Measurements from ENCODE around the gene FGGY. TPM values are rescaled to one million over a fixed set of nuclear protein-coding genes. Genes with fewer than 3 reads are reported as not detected.

Gene FGGY
- total and polyA plus RNA-seq, 2 donors (not counting 1 experiment from before 2014, with no cell fraction given), result 6.1 to 38.5 TPM

DNA sequence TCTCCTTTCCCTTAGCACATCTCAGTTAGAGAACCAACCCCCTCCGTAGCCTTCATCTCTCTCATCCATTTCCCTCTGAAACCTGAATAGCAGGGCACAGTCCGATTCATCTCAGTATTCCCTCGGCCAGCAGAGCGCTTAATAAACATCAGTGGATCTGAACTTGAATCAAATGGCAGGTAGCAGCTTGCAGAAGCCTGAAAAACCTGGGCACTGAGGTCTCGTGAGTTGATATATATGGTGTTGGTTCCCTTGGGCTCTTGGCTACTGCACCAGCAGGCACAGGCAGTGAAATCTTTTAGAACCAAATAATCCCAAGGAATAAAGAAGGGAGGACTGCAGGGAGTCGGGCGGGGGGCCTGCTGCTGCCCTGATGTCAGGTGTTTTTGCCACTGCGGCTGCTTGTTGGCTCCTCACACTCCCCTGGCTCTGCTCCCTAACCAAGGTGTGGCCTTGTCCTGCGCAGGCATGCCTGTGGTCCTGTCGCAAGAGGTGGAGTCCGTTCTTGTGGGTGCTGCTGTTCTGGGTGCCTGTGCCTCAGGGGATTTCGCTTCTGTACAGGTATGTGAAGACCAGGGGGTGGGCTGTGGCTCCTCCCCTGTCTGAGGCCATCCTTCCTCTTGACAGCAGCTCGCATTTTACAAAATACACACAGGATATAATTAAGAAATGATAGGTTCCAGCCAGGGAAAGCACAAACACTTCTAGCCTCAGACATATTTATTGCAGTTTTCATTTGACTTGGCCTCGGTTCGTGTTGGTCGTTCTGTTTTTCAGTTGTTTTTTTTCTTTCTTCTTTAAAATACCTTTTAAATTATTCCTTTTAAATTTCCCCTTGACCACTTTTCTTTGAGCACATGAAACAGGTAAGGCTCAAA, 376.9 kb downstream of the FGGY start:
- POLR2A ChIA-PET, result no interaction called here
- Histone ChIP-seq H3K4me1 (ENCODE audit: control insufficient read depth in 2 of 2, insufficient read depth in 2 of 2, low read length in 2 of 2) (no peaks in the 10 kb centered on the region), H3K9ac (ENCODE audit: low read length) (no peak overlapping the region), H3K9me3 (ENCODE audit: control extremely low read depth in 1 of 3, control insufficient read depth in 2 of 3, insufficient read depth in 1 of 3, low read length in 2 of 3) (no peaks in the 10 kb centered on the region), H3K27ac (ENCODE audit: low read length in 2 of 2) (no peak overlapping the region), H3K79me2 (ENCODE audit: control insufficient read depth, insufficient read depth, low read length) (no peaks in the 10 kb centered on the region), H3K4me2 (replicated peaks; ENCODE audit: low read depth, low read length, poor library complexity, severe bottlenecking) (no peak overlapping the region), H4K20me1 (ENCODE audit: control insufficient read depth, insufficient read depth, low read length, poor library complexity, severe bottlenecking) (no peaks in the 10 kb centered on the region), H3K36me3 (replicated peaks in 1 of 2; ENCODE audit: control extremely low read depth in 1 of 2, control insufficient read depth in 1 of 2, extremely low read depth in 1 of 2, insufficient read depth in 2 of 2, low read length in 1 of 2) (peaks cover 0 to 2% of the 10 kb centered on the region in 2 experiments), H3K4me3 (ENCODE audit: control extremely low read depth in 1 of 5, extremely low read depth in 1 of 5, insufficient read depth in 1 of 5, low read depth in 2 of 5, low read length in 4 of 5) (no peak overlapping the region), H2AFZ (ENCODE audit: insufficient read depth, low read depth, low read length, poor library complexity, severe bottlenecking) (no peak overlapping the region), H3K27me3 (replicated peaks in 1 of 4; ENCODE audit: control extremely low read depth in 1 of 4, control insufficient read depth in 3 of 4, insufficient read depth in 4 of 4, low read length in 3 of 4) (no peaks in the 10 kb centered on the region)
- CTCF ChIA-PET, result no interaction called here
- Mint-ChIP-seq H3K27me3 (no peaks in the 10 kb centered on the region), H3K4me3 (no peak overlapping the region), H3K9me3 (ENCODE audit: insufficient read depth) (no peaks in the 10 kb centered on the region), H3K4me1 (peaks cover 4% of the 10 kb centered on the region), H3K27ac (no peak overlapping the region)
- TF ChIP-seq EZH2 (IDR thresholded peaks at IDR 0.05; ENCODE audit: borderline replicate concordance, insufficient read depth, low read depth, low read length, poor library complexity, severe bottlenecking), result no peak
- TF ChIP-seq, protein P1, sequence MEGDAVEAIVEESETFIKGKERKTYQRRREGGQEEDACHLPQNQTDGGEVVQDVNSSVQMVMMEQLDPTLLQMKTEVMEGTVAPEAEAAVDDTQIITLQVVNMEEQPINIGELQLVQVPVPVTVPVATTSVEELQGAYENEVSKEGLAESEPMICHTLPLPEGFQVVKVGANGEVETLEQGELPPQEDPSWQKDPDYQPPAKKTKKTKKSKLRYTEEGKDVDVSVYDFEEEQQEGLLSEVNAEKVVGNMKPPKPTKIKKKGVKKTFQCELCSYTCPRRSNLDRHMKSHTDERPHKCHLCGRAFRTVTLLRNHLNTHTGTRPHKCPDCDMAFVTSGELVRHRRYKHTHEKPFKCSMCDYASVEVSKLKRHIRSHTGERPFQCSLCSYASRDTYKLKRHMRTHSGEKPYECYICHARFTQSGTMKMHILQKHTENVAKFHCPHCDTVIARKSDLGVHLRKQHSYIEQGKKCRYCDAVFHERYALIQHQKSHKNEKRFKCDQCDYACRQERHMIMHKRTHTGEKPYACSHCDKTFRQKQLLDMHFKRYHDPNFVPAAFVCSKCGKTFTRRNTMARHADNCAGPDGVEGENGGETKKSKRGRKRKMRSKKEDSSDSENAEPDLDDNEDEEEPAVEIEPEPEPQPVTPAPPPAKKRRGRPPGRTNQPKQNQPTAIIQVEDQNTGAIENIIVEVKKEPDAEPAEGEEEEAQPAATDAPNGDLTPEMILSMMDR (IDR thresholded peaks at IDR 0.05), result no peak
- 56% methylated on average over 10 of the region's 16 CpGs for WGBS (ENCODE audit: insufficient coverage)
- ATAC-seq (ENCODE audit: low read depth) (no peak), DNase-seq (no peak)
- intact Hi-C loops (cut with micrococcal nuclease), result no loop called here

DNA sequence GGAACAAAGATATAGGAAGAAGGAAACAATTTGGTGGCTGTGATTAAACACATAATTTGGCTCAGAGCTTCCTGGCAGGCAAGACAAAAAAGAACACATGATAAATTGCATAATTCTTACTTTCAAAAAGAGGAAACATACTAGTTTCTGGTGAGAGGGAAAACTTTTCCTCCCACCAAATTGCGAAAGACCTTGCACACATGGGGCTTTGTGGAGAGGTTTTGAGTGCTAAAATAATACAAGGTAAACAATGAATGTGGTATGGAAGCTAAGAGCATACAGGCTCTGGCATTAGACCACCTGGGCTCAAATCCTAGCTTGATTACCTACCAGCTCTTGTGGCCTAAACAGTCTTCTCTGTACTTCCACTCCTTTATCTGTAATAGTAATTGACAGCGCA, 377.7 kb downstream of the FGGY start:
- DNase-seq, result no peak
- H3K4me1 ChIP-seq (ENCODE audit: control insufficient read depth in 2 of 2, insufficient read depth in 2 of 2, low read length in 2 of 2), result no peaks in the 10 kb centered on the region

More for the DNA sequence above, 377.7 kb downstream of the FGGY start:
- TF ChIP-seq, protein P1 (IDR thresholded peaks at IDR 0.05), result no peak
- TF ChIP-seq EZH2 (IDR thresholded peaks at IDR 0.05; ENCODE audit: borderline replicate concordance, insufficient read depth, low read depth, low read length, poor library complexity, severe bottlenecking), result no peak
- WGBS (ENCODE audit: insufficient coverage), result no CpG with 5 or more reads among the region's 2 CpGs
- H3K9me3 Mint-ChIP-seq (ENCODE audit: insufficient read depth), result no peaks in the 10 kb centered on the region
- H3K4me1 Mint-ChIP-seq, result peaks cover 4% of the 10 kb centered on the region
- no peak overlapping the region for H3K4me2 ChIP-seq (replicated peaks; ENCODE audit: low read depth, low read length, poor library complexity, severe bottlenecking)
- no peak overlapping the region for H3K9ac ChIP-seq (ENCODE audit: low read length)
- no peaks in the 10 kb centered on the region for H3K79me2 ChIP-seq (ENCODE audit: control insufficient read depth, insufficient read depth, low read length)
- no peak overlapping the region for H3K4me3 ChIP-seq (ENCODE audit: control extremely low read depth in 1 of 5, extremely low read depth in 1 of 5, insufficient read depth in 1 of 5, low read depth in 2 of 5, low read length in 4 of 5)
- no peaks in the 10 kb centered on the region for H3K27me3 ChIP-seq (replicated peaks in 1 of 4; ENCODE audit: control extremely low read depth in 1 of 4, control insufficient read depth in 3 of 4, insufficient read depth in 4 of 4, low read length in 3 of 4)
- no peaks in the 10 kb centered on the region for H3K9me3 ChIP-seq (ENCODE audit: control extremely low read depth in 1 of 3, control insufficient read depth in 2 of 3, insufficient read depth in 1 of 3, low read length in 2 of 3)
- H3K27me3 Mint-ChIP-seq, result no peaks in the 10 kb centered on the region
- ChIA-PET POLR2A (no interaction called here), CTCF (interaction anchor here (1.0 kb wide), 1 partner anchor 932 kb away, joined by 3 read pairs; no protein-coding TSS in a partner anchor)
- intact Hi-C loops (cut with micrococcal nuclease), result no loop called here
- no peaks in the 10 kb centered on the region for H4K20me1 ChIP-seq (ENCODE audit: control insufficient read depth, insufficient read depth, low read length, poor library complexity, severe bottlenecking)
- peaks cover 0 to 2% of the 10 kb centered on the region in 2 experiments for H3K36me3 ChIP-seq (replicated peaks in 1 of 2; ENCODE audit: control extremely low read depth in 1 of 2, control insufficient read depth in 1 of 2, extremely low read depth in 1 of 2, insufficient read depth in 2 of 2, low read length in 1 of 2)
- no peak for ATAC-seq (ENCODE audit: low read depth)
- no peak overlapping the region for H3K27ac Mint-ChIP-seq
- H2AFZ ChIP-seq (ENCODE audit: insufficient read depth, low read depth, low read length, poor library complexity, severe bottlenecking), result no peak overlapping the region
- H3K4me3 Mint-ChIP-seq, result no peak overlapping the region
- no peak overlapping the region for H3K27ac ChIP-seq (ENCODE audit: low read length in 2 of 2)
